HG03378 (cell line): ENCODE results near the gene OCRL.
A peak's percentile ranks its signal among the peaks of the same experiment; 100 is the strongest.

Experiments used
- ATAC-seq: cut with Tn5 transposase; IDR thresholded peaks from one replicate; pipeline ENCODE4 v1.9.1; 2021; ENCODE audit warnings: mild to moderate bottlenecking, moderate library complexity; ENCODE audit not compliant: unreplicated experiment

Gene OCRL

GRCh38 chrX:129631849-129632248, 91.8 kb downstream of the OCRL start:
- ATAC-seq, result no peak

- no peak for ATAC-seq
Measured at GRCh38 chrX:129632443-129632842, 92.4 kb downstream of the OCRL start.

- ATAC-seq, result no peak
Measured at GRCh38 chrX:129634541-129634940, 94.5 kb downstream of the OCRL start.

- ATAC-seq, result no peak
Measured at GRCh38 chrX:129636175-129636681, 96.2 kb downstream of the OCRL start.

GRCh38 chrX:129637217-129638109, 97.4 kb downstream of the OCRL start:
- ATAC-seq, result peak; percentile 82

GRCh38 chrX:129638917-129639316, 98.9 kb downstream of the OCRL start:
- ATAC-seq, result no peak

GRCh38 chrX:129640737-129641136, 100.7 kb downstream of the OCRL start:
- no peak for ATAC-seq

- ATAC-seq, result no peak
Measured at GRCh38 chrX:129641469-129641868, 101.4 kb downstream of the OCRL start.

GRCh38 chrX:129641941-129642340, 101.9 kb downstream of the OCRL start:
- ATAC-seq, result no peak
